Measurements from ENCODE around the gene KRTAP10-2.
"Not testable (repeated sequence)": the region's sequence is repeated elsewhere in the genome, so short reads cannot be mapped to it uniquely, and the experiment has no call there.

KRTAP10-2 gene

GRCh38 chr21:44551340-44551961, at the start of gene KRTAP10-2:
TSS of gene KRTAP10-2 (minus strand) at chr21:44551505. CDS start at chr21:44551458, 47 bp downstream.
- DNase-seq: no peak

GRCh38 chr21:44601091-44601490, 49.8 kb upstream of the KRTAP10-2 start:
- DNase-seq: not testable (repeated sequence)

- DNase-seq: not testable (repeated sequence)
Measured at GRCh38 chr21:44600118-44600978, 49.0 kb upstream of the KRTAP10-2 start, which contains the start of gene KRTAP10-7. TSS of gene KRTAP10-7 (plus strand) at chr21:44600597. CDS start at chr21:44600622, 25 bp downstream.

GRCh38 chr21:44599264-44600029, 48.1 kb upstream of the KRTAP10-2 start:
- DNase-seq: no peak

GRCh38 chr21:44598061-44598460, 46.8 kb upstream of the KRTAP10-2 start:
- no peak for DNase-seq

- DNase-seq: no peak
Measured at GRCh38 chr21:44596068-44596725, 44.9 kb upstream of the KRTAP10-2 start.

- DNase-seq: no peak
Measured at GRCh38 chr21:44595524-44595923, 44.2 kb upstream of the KRTAP10-2 start.

GRCh38 chr21:44594406-44594916, 43.2 kb upstream of the KRTAP10-2 start:
- DNase-seq: no peak

GRCh38 chr21:44593598-44594405, 42.5 kb upstream of the KRTAP10-2 start:
- DNase-seq: no peak

- DNase-seq: no peak
Measured at GRCh38 chr21:44592446-44593311, 41.4 kb upstream of the KRTAP10-2 start, which contains the start of gene KRTAP10-6. TSS of gene KRTAP10-6 (minus strand) at chr21:44592505. CDS start at chr21:44592484, 21 bp downstream.

GRCh38 chr21:44591801-44592130, 40.5 kb upstream of the KRTAP10-2 start:
- not testable (repeated sequence) for DNase-seq

GRCh38 chr21:44590897-44591800, 39.8 kb upstream of the KRTAP10-2 start:
- not testable (repeated sequence) for DNase-seq

- no peak for DNase-seq
Measured at GRCh38 chr21:44590311-44590721, 39.0 kb upstream of the KRTAP10-2 start.

- DNase-seq: no peak
Measured at GRCh38 chr21:44589586-44590305, 38.4 kb upstream of the KRTAP10-2 start.

GRCh38 chr21:44589094-44589493, 37.8 kb upstream of the KRTAP10-2 start:
- no peak for DNase-seq

GRCh38 chr21:44585892-44586291, 34.6 kb upstream of the KRTAP10-2 start:
- no peak for DNase-seq

GRCh38 chr21:44583800-44584147, 32.5 kb upstream of the KRTAP10-2 start:
- DNase-seq: no peak

GRCh38 chr21:44583089-44583799, 31.9 kb upstream of the KRTAP10-2 start:
- DNase-seq: no peak
